ENCODE data around the gene GM2A. TPM values are rescaled to one million over a fixed set of nuclear protein-coding genes. Genes with fewer than 3 reads are reported as not detected.

The GM2A gene
- total and polyA plus RNA-seq, 2 of the 8 experiments (the other 6 are each of a cell fraction or from before 2014, with no cell fraction given), result 18.5 to 32.2 TPM

- TF ChIP-seq, protein P1, sequence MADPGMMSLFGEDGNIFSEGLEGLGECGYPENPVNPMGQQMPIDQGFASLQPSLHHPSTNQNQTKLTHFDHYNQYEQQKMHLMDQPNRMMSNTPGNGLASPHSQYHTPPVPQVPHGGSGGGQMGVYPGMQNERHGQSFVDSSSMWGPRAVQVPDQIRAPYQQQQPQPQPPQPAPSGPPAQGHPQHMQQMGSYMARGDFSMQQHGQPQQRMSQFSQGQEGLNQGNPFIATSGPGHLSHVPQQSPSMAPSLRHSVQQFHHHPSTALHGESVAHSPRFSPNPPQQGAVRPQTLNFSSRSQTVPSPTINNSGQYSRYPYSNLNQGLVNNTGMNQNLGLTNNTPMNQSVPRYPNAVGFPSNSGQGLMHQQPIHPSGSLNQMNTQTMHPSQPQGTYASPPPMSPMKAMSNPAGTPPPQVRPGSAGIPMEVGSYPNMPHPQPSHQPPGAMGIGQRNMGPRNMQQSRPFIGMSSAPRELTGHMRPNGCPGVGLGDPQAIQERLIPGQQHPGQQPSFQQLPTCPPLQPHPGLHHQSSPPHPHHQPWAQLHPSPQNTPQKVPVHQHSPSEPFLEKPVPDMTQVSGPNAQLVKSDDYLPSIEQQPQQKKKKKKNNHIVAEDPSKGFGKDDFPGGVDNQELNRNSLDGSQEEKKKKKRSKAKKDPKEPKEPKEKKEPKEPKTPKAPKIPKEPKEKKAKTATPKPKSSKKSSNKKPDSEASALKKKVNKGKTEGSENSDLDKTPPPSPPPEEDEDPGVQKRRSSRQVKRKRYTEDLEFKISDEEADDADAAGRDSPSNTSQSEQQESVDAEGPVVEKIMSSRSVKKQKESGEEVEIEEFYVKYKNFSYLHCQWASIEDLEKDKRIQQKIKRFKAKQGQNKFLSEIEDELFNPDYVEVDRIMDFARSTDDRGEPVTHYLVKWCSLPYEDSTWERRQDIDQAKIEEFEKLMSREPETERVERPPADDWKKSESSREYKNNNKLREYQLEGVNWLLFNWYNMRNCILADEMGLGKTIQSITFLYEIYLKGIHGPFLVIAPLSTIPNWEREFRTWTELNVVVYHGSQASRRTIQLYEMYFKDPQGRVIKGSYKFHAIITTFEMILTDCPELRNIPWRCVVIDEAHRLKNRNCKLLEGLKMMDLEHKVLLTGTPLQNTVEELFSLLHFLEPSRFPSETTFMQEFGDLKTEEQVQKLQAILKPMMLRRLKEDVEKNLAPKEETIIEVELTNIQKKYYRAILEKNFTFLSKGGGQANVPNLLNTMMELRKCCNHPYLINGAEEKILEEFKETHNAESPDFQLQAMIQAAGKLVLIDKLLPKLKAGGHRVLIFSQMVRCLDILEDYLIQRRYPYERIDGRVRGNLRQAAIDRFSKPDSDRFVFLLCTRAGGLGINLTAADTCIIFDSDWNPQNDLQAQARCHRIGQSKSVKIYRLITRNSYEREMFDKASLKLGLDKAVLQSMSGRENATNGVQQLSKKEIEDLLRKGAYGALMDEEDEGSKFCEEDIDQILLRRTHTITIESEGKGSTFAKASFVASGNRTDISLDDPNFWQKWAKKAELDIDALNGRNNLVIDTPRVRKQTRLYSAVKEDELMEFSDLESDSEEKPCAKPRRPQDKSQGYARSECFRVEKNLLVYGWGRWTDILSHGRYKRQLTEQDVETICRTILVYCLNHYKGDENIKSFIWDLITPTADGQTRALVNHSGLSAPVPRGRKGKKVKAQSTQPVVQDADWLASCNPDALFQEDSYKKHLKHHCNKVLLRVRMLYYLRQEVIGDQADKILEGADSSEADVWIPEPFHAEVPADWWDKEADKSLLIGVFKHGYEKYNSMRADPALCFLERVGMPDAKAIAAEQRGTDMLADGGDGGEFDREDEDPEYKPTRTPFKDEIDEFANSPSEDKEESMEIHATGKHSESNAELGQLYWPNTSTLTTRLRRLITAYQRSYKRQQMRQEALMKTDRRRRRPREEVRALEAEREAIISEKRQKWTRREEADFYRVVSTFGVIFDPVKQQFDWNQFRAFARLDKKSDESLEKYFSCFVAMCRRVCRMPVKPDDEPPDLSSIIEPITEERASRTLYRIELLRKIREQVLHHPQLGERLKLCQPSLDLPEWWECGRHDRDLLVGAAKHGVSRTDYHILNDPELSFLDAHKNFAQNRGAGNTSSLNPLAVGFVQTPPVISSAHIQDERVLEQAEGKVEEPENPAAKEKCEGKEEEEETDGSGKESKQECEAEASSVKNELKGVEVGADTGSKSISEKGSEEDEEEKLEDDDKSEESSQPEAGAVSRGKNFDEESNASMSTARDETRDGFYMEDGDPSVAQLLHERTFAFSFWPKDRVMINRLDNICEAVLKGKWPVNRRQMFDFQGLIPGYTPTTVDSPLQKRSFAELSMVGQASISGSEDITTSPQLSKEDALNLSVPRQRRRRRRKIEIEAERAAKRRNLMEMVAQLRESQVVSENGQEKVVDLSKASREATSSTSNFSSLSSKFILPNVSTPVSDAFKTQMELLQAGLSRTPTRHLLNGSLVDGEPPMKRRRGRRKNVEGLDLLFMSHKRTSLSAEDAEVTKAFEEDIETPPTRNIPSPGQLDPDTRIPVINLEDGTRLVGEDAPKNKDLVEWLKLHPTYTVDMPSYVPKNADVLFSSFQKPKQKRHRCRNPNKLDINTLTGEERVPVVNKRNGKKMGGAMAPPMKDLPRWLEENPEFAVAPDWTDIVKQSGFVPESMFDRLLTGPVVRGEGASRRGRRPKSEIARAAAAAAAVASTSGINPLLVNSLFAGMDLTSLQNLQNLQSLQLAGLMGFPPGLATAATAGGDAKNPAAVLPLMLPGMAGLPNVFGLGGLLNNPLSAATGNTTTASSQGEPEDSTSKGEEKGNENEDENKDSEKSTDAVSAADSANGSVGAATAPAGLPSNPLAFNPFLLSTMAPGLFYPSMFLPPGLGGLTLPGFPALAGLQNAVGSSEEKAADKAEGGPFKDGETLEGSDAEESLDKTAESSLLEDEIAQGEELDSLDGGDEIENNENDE (IDR thresholded peaks at IDR 0.05; ENCODE audit: insufficient replicate concordance, low read length), result no peak
- no peak for TF ChIP-seq BCL11A (IDR thresholded peaks at IDR 0.05; ENCODE audit: low read depth in 2 of 2, low read length in 2 of 2)
- no peak for TF ChIP-seq SIN3A (conservative IDR thresholded peaks at IDR 0.05 in 1 of 2, IDR thresholded peaks at IDR 0.05 in 1 of 2; ENCODE audit: low read depth in 1 of 2, low read length in 2 of 2)
- TF ChIP-seq CHD2 (IDR thresholded peaks at IDR 0.05; ENCODE audit: low read length), result no peak
- TF ChIP-seq TEAD4 (IDR thresholded peaks at IDR 0.05; ENCODE audit: low read depth, low read length), result no peak
- no peak for TF ChIP-seq GTF2F1 (IDR thresholded peaks at IDR 0.05; ENCODE audit: borderline replicate concordance, low read depth, low read length)
- no peak for TF ChIP-seq POLR2A (IDR thresholded peaks at IDR 0.05; ENCODE audit: control extremely low read depth in 1 of 2, low read depth in 2 of 2, low read length in 2 of 2)
- TF ChIP-seq CTCF (IDR thresholded peaks at IDR 0.05; ENCODE audit: control extremely low read depth in 1 of 3, insufficient read depth in 1 of 3, low read depth in 1 of 3, low read length in 3 of 3), result no peak
Measured at GRCh38 chr5:151283120-151283825, 30.3 kb downstream of the GM2A start (continued).
